Stimulated activated CD8-positive, alpha-beta memory T cell treated with anti-CD3 and anti-CD28 coated beads, Interleukin-7, amount 100 ng/mL, for 48 hours (primary cell): Measurements from ENCODE around the gene PRPF6.

Experiments
- DNase-seq, 2 donors: peaks; one replicate each; pipeline ENCODE4 v3.0.0-alpha.2; 2020; ENCODE audit warnings: low read depth in 1 of 2; ENCODE audit errors: extremely low read depth in 1 of 2

The PRPF6 gene

GRCh38 chr20:64045346-64046011, 64.5 kb downstream of the PRPF6 start:
- no peak for DNase-seq

DNA sequence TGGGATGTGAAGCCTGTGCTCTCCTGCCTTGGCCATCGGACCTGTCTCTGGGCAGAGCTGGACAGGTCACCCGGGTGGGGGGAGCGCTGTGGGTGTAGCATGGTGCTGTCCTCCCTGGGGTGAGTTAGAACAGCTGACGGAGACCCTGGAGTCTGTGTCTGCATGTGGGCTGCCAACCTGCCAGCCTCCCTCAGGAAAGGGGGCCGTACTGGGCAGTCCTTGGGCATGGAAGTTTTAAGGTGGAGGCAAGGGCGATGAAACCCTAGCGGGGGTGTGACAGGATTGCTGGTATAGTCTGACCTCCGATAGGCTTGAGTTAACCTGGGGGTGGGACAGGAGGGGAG, 66.1 kb downstream of the PRPF6 start:
- DNase-seq: no peak

DNA sequence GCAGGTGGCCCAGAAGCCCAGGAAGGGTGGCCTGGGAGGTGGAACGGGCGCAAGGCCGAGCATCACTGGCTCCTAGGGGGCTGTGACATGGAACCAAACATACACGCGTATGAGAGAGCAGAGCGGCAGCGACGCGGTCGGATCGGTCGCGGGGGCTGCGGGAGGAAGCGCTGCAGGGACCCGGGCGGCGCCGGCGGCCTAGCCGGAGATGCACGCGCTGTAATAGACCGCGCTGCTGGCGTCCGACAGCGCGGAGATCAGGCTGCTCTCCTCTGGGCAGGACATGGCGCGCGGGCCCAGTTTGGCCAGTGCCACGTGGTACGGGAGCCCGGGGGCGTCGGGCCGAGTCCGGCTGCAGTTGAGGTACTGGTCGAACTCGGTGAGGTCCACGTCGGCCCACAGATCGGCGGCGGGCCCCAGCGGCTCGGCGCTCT, 67.1 kb downstream of the PRPF6 start:
- DNase-seq: no peak

DNA sequence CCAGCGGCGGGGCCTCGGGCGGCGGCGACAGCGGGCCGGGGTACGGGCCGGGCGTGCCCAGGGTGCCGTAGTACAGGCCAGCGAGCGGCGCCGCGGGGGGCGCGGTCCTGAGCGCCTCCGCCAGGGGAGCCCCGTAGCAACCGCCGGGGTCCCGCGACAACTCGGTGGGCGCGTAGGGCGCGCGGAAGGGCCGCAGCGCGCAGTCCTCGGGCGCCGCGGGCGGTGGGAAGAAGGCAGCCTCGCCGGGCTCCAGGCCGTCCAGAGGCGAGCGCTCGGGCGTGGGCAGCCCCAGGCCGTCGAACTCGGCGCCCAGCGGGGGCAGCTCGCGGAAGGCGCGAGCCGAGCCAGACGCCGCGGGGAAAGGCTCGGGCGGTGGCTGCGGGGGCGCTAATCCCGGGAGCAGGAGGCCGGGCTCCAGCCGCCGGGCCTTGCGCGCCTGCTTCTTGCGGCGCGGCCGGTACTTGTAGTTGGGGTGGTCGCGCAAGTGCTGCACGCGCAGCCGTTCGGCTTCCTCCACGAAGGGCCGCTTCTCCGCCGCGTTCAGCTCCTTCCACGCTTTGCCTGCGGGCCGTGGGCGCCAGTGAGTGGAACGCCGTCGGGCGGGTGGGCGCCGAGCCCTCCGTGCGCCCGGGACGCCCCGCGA, 67.6 kb downstream of the PRPF6 start:
- DNase-seq: no peak

GRCh38 chr20:64049060-64049877, 68.3 kb downstream of the PRPF6 start, which contains the start of gene SOX18:
Gene SOX18, minus strand, starts transcription at chr20:64049639. Its CDS starts 123 bp downstream, at chr20:64049516.
- no peak for DNase-seq

- DNase-seq: no peak
Observed at GRCh38 chr20:64049878-64050260, 68.9 kb downstream of the PRPF6 start.

DNA sequence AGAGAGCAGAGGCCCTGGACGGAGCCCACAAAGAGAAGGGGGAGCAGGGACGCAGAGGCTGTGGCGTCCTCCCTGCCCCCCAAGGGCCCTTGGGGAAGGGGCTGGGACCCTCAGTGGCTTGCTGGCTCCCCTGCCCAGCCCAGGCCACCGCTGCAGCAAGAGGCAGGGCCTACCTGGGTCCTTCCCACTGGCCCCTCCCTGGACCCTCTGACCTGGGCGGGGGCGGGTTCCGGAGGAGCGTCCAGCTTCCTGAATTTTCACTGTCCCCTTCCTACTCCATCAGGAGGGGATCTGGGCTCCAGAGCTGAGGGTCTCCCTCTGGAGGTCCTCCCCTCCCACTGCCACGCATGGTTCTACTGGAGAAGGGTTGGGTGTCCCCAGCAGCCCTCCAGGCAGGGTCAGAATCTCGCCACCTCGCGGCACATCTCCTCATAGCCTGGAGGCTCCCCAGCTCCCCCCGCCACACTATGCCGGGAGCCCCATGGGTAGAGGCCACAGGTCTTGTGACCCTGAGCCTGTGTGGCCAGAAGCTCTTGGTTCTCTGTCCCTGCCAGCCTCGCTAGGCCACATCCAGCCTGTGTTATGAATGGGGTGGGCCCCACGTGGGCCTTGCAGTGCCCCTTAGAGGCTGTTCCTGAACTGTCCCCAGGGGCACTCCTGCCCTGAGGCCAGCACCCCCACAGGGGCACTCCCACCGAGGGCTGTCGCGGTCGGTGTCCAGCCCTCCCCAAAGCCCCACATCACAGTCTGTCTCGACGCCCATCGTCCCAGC, 69.5 kb downstream of the PRPF6 start:
- no peak for DNase-seq

DNA sequence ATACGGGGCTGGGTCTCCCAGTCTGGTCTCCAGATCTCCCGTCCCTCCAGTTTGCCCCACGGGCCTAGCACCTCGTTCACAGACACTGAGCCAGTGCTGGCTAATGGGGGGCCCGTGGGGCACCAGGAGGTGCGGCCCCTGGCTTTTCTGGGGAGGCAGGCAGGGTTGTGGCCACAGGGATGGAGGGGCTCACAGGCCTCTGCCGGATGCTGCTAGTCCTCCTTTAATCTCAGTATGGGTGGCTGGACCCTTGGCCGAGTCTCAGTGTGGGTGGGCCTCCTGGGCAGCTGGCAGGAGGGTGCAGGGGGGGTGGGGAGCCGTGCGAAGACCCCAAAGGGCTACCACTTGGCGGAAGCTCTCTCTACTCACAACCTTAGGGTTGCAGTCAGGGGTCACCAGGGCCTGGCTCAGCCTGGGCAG, 70.1 kb downstream of the PRPF6 start:
- no peak for DNase-seq

GRCh38 chr20:64051561-64052325, 70.8 kb downstream of the PRPF6 start:
- no peak for DNase-seq

- no peak for DNase-seq
Observed at GRCh38 chr20:64052326-64052722, 71.4 kb downstream of the PRPF6 start.

GRCh38 chr20:64052987-64053840, 72.3 kb downstream of the PRPF6 start:
- no peak for DNase-seq

DNA sequence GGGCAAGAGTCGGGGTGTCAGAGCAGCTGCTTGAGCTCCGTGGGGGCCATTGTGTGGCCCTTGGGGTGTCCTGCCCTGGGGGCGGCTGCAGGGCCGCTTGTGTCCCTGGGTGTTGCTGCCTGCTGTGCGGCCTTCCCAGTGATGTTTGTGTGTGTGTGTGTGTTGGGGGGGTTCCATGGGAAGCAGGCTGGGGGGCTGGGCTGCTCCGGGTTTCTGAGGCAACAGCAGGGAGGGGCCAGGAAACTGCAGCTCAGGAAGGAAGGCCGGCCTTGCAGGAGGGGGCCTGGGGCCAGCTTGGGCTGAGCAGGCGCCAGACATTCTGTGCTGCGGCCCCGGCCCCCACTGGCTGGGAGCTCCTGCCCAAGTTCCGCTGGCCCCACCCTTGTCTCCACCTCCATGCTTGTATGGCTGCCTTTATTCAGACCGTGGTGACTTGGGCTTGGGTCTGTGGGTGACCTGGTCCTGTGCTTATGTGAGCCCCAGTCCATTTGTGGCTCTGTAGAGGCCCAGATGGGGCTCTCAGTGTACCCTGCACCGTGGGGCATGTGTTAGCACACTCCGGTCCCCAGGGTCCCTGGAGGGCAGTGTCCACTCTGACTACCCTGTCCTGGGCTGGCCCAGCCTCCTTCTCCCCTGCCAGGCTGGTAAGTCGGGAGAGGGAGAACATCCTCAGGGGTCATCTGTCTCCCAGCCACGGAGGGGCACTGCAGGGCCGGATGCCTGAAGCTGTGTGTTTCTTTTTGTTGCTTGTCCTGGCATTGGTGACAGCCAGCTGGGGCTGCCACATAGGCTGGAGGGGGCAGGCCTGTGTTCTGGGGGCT, 73.1 kb downstream of the PRPF6 start:
- DNase-seq: no peak

DNA sequence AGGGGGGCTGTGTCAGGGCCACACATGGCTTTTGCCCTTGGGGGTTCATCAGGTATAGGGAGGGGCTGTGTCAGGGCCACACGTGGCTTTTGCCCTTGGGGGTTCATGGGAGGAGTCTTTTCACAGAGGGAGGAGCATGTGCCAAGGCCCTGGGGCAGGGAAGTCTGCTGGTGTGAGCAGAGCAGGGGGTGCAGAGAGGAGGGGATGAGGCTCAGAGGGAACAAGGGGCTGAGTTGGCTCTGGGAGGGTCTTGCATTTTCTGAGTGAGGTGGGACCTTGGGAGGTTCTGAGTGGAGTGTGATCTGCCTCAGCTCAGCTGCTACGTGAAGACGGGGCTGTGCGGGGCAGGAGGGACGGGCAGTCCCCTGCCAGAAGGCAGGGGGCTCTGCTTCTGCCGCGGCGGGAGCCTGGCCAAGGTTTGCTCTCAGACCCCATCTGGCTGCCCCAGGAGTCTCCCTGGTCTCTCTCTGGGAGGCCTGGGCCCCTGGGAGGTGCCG, 74.5 kb downstream of the PRPF6 start:
- DNase-seq: no peak

DNA sequence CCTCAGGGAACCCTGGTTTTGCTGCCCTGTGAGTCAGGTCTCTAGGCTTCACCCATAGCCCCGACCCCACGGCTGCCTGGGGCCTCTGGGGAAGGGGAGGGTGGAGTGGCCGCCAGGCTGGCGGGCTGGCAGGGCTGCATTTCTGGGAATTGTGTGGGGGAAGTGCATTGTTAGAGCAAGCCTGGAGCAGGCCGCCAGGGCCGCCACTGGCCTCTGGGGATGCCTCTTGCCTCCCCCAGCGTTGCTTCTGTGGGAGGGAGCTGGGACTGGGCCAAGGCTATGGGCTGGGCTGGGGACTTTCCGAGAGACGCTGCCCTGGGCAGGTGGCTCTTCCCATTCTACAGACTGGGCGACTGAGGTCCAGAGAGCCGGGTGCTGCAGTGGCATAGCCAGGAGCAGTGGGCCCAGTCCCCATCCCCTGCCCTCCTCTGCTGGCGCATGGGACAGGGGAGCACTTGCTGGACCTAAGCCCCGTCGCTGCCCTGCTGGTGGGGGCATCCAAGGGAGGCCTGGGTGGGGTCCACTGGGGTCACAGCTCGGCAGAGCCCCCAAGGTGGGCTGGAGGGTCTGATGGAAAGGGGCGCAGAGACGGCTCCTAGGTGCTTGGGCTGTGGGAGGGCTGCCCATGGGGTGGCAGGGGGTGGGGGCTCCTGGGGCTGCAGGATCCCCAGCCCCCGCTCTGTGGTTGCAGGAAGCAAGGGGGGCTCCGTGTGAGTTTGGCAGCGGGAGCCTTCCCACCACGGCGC, 75.1 kb downstream of the PRPF6 start:
- no peak for DNase-seq

- DNase-seq: no peak
Observed at GRCh38 chr20:64056639-64056888, 75.6 kb downstream of the PRPF6 start.

DNA sequence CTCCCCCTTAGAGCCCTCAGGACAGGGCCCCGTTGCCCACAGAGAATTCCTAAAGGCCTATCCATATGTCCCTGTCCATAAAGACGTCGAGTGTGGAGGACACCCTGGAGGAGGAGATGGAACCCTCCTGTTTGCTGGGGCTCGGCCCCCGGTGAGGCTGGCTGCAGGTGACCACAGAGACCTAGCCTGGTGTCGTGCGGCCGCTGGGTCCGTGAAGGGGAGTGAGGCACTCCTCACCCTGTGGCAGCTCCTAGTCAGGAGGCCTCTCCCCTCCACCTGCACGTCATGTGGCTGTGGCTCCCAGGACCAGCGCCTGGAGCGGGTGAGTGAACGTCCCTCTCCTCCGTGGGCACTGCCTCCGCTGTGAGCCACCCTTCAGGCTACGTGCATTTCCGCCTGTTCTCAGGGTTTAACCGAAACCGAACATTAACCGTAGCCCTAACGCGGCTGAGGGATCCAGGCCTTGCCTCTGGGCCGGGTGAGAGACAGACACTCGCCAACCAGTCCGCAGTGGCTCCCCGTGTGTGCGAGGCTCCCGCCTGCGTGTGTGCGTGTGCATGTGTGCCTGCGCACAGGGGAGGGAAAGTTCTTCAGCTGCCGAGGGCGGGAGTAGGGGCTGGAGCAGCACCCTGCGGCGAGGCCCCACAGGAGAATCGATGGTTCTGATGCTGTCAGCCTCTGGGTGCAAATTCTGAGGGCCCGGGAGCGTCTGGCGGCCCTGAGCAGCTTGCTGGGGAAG, 76.1 kb downstream of the PRPF6 start:
- DNase-seq: no peak
